Esophagus squamous epithelium (tissue), 4 donors: Measurements from ENCODE around the gene DDIT4.

Experiments used
- CTCF ChIP-seq, 6 experiments: fragments of 450-650 bp in 4 of 6; fragments of 200-600 bp in 2 of 6; sonication (generic) in 2 of 6; IDR thresholded peaks; one replicate each; pipeline ENCODE4 v1.5.1; 2016 to 2019; ENCODE audit warnings: antibody characterized with exemption in 6 of 6, mild to moderate bottlenecking in 4 of 6, moderate library complexity in 4 of 6
- POLR2A ChIP-seq, 4 donors: fragments of 450-650 bp; IDR thresholded peaks; one replicate each; pipeline ENCODE4 v1.6.1; 2017; ENCODE audit warnings: antibody characterized with exemption in 4 of 4, mild to moderate bottlenecking in 4 of 4, moderate library complexity in 3 of 4

- TF ChIP-seq POLR2A (IDR thresholded peaks at IDR 0.05) (peak in 2 of 4 donors; percentile 19 to 55), CTCF (IDR thresholded peaks at IDR 0.05) (peak; percentile 56 to 84 (median 66))
Measured at GRCh38 chr10:72274730-72275350, 1.1 kb downstream of the DDIT4 start.
